Panc1 (cell line): ENCODE results near the gene TSHZ3. TPM values are rescaled to one million over a fixed set of nuclear protein-coding genes. Genes with fewer than 3 reads are reported as not detected.

ENCODE experiments used
- ATAC-seq: fragments of 200-7000 bp; cut with Tn5 transposase; 2 replicates; pipeline ENCODE4 v1.9.1; 2020; ENCODE audit warnings: mild to moderate bottlenecking, moderate library complexity
- BruUV-seq: library from RNA; stranded (reverse); fragments of 400-500 nt; replicated peaks from 2 replicates; lab custom pipeline; 2021; lab: Mats Ljungman, UMichigan
- CTCF ChIA-PET: fragments of 300-600 bp; sonication (Branson Sonifier 250); formaldehyde crosslinking; loops from one replicate; lab custom pipeline; 2022; ENCODE audit warnings: antibody characterized with exemption; lab: Charles Lee
- POLR2A ChIA-PET: fragments of 300-600 bp; sonication (Branson Sonifier 250); formaldehyde crosslinking; loops from one replicate; lab custom pipeline; 2022; ENCODE audit warnings: antibody characterized with exemption; lab: Charles Lee
- DNase-seq: peaks from one replicate; pipeline ENCODE4 v3.0.0-alpha.2; 2010; ENCODE audit warnings: low read depth, low spot score
- H3K27ac ChIP-seq: 2 replicates; pipeline ENCODE4 v1.5.1; 2011; ENCODE audit warnings: mild to moderate bottlenecking, low read length, inconsistent platforms
- H3K27me3 ChIP-seq: fragments of 200-500 bp; sonication (Bioruptor generic); 2 replicates; pipeline ENCODE4 v1.6.0; 2014; ENCODE audit warnings: low read length, inconsistent platforms; ENCODE audit not compliant: control insufficient read depth, insufficient read depth
- H3K36me3 ChIP-seq: fragments of 200-500 bp; sonication (Bioruptor generic); 2 replicates; pipeline ENCODE4 v1.5.1; 2014; ENCODE audit warnings: inconsistent platforms, mild to moderate bottlenecking, low read length, moderate library complexity; ENCODE audit not compliant: control insufficient read depth, insufficient read depth
- H3K4me1 ChIP-seq: 2 replicates; pipeline ENCODE4 v1.5.1; 2011; ENCODE audit warnings: inconsistent platforms, mild to moderate bottlenecking, low read length, moderate library complexity; ENCODE audit not compliant: control insufficient read depth, insufficient read depth
- H3K4me3 ChIP-seq, 2 experiments: 2 replicates each; pipeline ENCODE4 v1.5.1; 2011 to 2012; ENCODE audit warnings: low read depth in 2 of 2, low read length in 2 of 2, mild to moderate bottlenecking in 2 of 2, inconsistent platforms in 1 of 2, moderate library complexity in 1 of 2
- H3K9me3 ChIP-seq: fragments of 200-500 bp; sonication (Bioruptor generic); 2 replicates; pipeline ENCODE4 v1.5.1; 2014; ENCODE audit warnings: low read depth, mild to moderate bottlenecking, inconsistent platforms, low read length, moderate library complexity; ENCODE audit not compliant: control insufficient read depth, insufficient read depth
- POLR2AphosphoS5 ChIP-seq: IDR thresholded peaks from 2 replicates; pipeline ENCODE4 v1.6.1; 2012; ENCODE audit warnings: mild to moderate bottlenecking, low read depth, low read length, moderate library complexity
- SIN3A ChIP-seq: IDR thresholded peaks from 2 replicates; pipeline ENCODE4 v1.6.1; 2012; ENCODE audit warnings: low read depth, mild to moderate bottlenecking, low read length, moderate library complexity, borderline replicate concordance; ENCODE audit not compliant: insufficient read depth
- TCF7L2 ChIP-seq: IDR thresholded peaks from 2 replicates; pipeline ENCODE4 v1.6.1; 2011; ENCODE audit warnings: mild to moderate bottlenecking, low read depth, low read length, inconsistent platforms
- in situ Hi-C: cut with HindIII; loops from 2 replicates; pipeline ENCODE4 v1.10.0; 2016; ENCODE audit warnings: low sequenced_read_pairs, low pct_unique_long_range_greater_than_20kb
- intact Hi-C: fragments of 100-400 bp; cut with micrococcal nuclease; formaldehyde crosslinking; loops from one replicate; pipeline ENCODE4 v1.10.0; 2022; ENCODE audit not compliant: unreplicated experiment
- total RNA-seq: library from RNA; stranded (reverse); gene quantifications from one replicate; pipeline ENCODE4 v1.2.1, GENCODE V29; 2021; ENCODE audit not compliant: unreplicated experiment
- TF ChIP-seq, protein P1 (sequence below), 2 experiments: IDR thresholded peaks; 2 replicates each; pipeline ENCODE4 v1.6.1; 2011 to 2012; ENCODE audit warnings: low read depth in 2 of 2, control low read depth in 1 of 2, low read length in 1 of 2, mild to moderate bottlenecking in 1 of 2, moderate library complexity in 1 of 2; ENCODE audit not compliant: insufficient read depth in 1 of 2
- TF ChIP-seq, protein P2 (sequence below): fragments of 450-650 bp; IDR thresholded peaks from 2 replicates; pipeline ENCODE4 v1.5.1; 2017; ENCODE audit warnings: mild to moderate bottlenecking

TSHZ3 gene
- total RNA-seq, 1 experiment from 2014 or later: 7.8 TPM

DNA sequence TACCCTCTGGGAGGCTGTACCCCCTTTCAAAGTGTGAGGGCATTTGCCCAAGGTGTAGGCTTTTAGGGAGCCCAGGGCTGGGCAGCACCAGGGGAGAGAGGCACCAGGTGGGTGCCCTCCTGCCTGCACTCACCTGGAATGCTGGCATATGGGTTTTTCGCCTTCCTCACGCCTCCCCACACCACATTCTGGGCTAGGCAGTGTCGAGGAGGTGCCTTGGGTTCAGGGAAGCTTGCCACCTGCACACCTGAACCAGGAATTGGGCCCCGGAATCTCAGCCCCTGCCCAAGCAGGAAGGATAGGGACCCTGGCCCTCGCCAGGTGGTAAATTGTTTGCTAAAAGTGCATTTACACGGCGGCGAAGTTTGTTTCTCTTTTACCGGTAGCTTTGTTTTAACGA, 5.1 kb upstream of the TSHZ3 start:
- CTCF ChIA-PET: no interaction called here
- intact Hi-C loops: no loop called here
- no peak for ATAC-seq
- Histone ChIP-seq H3K27me3 (peaks cover 2% of the 10 kb centered on the region; the same call in 1 of the 2 replicates), H3K4me1 (no peaks in the 10 kb centered on the region), H3K27ac (no peak overlapping the region), H3K36me3 (no peaks in the 10 kb centered on the region), H3K9me3 (no peaks in the 10 kb centered on the region), H3K4me3 (no peak overlapping the region)
- no TSS peak for BruUV-seq
- TF ChIP-seq TCF7L2: no peak
- no peak for TF ChIP-seq SIN3A
- TF ChIP-seq, protein P1, sequence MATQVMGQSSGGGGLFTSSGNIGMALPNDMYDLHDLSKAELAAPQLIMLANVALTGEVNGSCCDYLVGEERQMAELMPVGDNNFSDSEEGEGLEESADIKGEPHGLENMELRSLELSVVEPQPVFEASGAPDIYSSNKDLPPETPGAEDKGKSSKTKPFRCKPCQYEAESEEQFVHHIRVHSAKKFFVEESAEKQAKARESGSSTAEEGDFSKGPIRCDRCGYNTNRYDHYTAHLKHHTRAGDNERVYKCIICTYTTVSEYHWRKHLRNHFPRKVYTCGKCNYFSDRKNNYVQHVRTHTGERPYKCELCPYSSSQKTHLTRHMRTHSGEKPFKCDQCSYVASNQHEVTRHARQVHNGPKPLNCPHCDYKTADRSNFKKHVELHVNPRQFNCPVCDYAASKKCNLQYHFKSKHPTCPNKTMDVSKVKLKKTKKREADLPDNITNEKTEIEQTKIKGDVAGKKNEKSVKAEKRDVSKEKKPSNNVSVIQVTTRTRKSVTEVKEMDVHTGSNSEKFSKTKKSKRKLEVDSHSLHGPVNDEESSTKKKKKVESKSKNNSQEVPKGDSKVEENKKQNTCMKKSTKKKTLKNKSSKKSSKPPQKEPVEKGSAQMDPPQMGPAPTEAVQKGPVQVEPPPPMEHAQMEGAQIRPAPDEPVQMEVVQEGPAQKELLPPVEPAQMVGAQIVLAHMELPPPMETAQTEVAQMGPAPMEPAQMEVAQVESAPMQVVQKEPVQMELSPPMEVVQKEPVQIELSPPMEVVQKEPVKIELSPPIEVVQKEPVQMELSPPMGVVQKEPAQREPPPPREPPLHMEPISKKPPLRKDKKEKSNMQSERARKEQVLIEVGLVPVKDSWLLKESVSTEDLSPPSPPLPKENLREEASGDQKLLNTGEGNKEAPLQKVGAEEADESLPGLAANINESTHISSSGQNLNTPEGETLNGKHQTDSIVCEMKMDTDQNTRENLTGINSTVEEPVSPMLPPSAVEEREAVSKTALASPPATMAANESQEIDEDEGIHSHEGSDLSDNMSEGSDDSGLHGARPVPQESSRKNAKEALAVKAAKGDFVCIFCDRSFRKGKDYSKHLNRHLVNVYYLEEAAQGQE (IDR thresholded peaks at IDR 0.05; ENCODE audit: insufficient read depth in 1 of 2, low read depth in 2 of 2, low read length in 1 of 2): no peak
- TF ChIP-seq POLR2AphosphoS5: no peak
- TF ChIP-seq, protein P2, sequence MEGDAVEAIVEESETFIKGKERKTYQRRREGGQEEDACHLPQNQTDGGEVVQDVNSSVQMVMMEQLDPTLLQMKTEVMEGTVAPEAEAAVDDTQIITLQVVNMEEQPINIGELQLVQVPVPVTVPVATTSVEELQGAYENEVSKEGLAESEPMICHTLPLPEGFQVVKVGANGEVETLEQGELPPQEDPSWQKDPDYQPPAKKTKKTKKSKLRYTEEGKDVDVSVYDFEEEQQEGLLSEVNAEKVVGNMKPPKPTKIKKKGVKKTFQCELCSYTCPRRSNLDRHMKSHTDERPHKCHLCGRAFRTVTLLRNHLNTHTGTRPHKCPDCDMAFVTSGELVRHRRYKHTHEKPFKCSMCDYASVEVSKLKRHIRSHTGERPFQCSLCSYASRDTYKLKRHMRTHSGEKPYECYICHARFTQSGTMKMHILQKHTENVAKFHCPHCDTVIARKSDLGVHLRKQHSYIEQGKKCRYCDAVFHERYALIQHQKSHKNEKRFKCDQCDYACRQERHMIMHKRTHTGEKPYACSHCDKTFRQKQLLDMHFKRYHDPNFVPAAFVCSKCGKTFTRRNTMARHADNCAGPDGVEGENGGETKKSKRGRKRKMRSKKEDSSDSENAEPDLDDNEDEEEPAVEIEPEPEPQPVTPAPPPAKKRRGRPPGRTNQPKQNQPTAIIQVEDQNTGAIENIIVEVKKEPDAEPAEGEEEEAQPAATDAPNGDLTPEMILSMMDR: no peak
- DNase-seq: no peak
- in situ Hi-C loops: no loop called here
- POLR2A ChIA-PET: no interaction called here

DNA sequence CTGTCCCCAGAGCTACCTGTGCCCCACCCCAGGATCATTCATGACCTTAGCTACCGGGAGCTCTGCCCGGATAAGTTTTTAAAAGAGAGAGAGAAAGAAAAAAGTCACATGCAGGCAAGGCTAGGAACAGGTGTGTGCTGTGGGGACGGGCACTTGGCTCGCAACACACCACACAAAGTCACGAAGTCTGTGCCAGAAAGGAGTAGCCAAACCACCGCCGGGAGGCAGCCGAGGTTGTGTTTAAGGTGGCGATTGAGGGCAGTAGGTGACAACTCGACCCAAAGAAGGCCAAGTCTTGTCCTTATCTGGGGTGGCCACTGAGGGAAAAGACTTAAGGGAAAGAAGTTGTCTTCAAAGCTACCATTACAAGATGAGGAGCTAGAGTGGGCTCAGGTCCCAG, 4.6 kb upstream of the TSHZ3 start:
- in situ Hi-C loops: no loop called here
- no peak for ATAC-seq

More for the DNA sequence above, 4.6 kb upstream of the TSHZ3 start:
- ChIA-PET CTCF (no interaction called here), POLR2A (no interaction called here)
- no TSS peak for BruUV-seq
- H3K9me3 ChIP-seq: no peaks in the 10 kb centered on the region
- no peaks in the 10 kb centered on the region for H3K4me1 ChIP-seq
- H3K27me3 ChIP-seq: peaks cover 2% of the 10 kb centered on the region; the same call in 1 of the 2 replicates
- H3K36me3 ChIP-seq: no peaks in the 10 kb centered on the region
- H3K27ac ChIP-seq: no peak overlapping the region
- H3K4me3 ChIP-seq: no peak overlapping the region
- TF ChIP-seq POLR2AphosphoS5: no peak
- TF ChIP-seq TCF7L2: no peak
- TF ChIP-seq, protein P2: no peak
- TF ChIP-seq, protein P1 (IDR thresholded peaks at IDR 0.05; ENCODE audit: insufficient read depth in 1 of 2, low read depth in 2 of 2, low read length in 1 of 2): no peak
- TF ChIP-seq SIN3A: no peak
- no peak for DNase-seq
- intact Hi-C loops: no loop called here
